ENCODE data around the gene ATP10A.

DNA sequence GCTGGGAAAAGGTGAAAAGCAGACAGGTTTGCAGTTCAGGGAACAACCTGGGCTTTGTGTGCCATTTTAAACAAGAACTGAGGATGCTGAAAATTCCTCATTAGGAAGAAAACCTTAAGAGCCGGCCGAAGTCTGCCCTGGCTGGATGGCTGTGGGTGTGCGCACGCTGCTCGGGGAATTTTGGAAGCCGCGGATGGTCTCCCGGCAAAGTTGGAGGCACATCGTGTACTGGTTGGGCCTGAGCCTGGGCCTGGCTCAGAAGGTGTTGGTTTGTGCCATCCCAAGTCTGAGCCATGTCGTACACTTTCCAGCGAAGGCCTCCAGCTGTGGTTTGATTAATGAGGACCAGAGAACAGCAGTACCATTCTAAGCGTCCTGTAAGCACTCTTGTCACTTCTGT, 188.2 kb downstream of the ATP10A start:
- TF ChIP-seq, protein P1, sequence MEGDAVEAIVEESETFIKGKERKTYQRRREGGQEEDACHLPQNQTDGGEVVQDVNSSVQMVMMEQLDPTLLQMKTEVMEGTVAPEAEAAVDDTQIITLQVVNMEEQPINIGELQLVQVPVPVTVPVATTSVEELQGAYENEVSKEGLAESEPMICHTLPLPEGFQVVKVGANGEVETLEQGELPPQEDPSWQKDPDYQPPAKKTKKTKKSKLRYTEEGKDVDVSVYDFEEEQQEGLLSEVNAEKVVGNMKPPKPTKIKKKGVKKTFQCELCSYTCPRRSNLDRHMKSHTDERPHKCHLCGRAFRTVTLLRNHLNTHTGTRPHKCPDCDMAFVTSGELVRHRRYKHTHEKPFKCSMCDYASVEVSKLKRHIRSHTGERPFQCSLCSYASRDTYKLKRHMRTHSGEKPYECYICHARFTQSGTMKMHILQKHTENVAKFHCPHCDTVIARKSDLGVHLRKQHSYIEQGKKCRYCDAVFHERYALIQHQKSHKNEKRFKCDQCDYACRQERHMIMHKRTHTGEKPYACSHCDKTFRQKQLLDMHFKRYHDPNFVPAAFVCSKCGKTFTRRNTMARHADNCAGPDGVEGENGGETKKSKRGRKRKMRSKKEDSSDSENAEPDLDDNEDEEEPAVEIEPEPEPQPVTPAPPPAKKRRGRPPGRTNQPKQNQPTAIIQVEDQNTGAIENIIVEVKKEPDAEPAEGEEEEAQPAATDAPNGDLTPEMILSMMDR (conservative IDR thresholded peaks at IDR 0.05; ENCODE audit: low read length): no peak
- no peak for TF ChIP-seq EZH2phosphoT487 (IDR thresholded peaks at IDR 0.05; ENCODE audit: borderline replicate concordance, low read depth, low read length)
